Esophagus (tissue), 2 donors: ENCODE measurements around the gene PIGK. TPM values are rescaled to one million over a fixed set of nuclear protein-coding genes. Genes with fewer than 3 reads are reported as not detected.

Experiments used
- H3K27ac ChIP-seq, 2 donors: one replicate each; pipeline ENCODE4 v1.5.1; 2013; ENCODE audit warnings: low read depth in 2 of 2, mild to moderate bottlenecking in 2 of 2, inconsistent platforms in 1 of 2, low read length in 1 of 2, moderate library complexity in 1 of 2
- H3K27me3 ChIP-seq, 2 donors: one replicate each; pipeline ENCODE4 v1.6.1; 2013; ENCODE audit warnings: low read length in 2 of 2, control low read depth in 1 of 2, mild to moderate bottlenecking in 1 of 2; ENCODE audit not compliant: insufficient read depth in 2 of 2, control insufficient read depth in 1 of 2
- H3K36me3 ChIP-seq, 2 donors: one replicate each; pipeline ENCODE4 v1.6.1; 2013; ENCODE audit warnings: low read length in 1 of 2; ENCODE audit not compliant: control insufficient read depth in 2 of 2, insufficient read depth in 2 of 2
- H3K4me1 ChIP-seq, 2 donors: one replicate each; pipeline ENCODE4 v1.6.1; 2013; ENCODE audit warnings: low read length in 1 of 2; ENCODE audit not compliant: control insufficient read depth in 2 of 2, insufficient read depth in 2 of 2
- H3K4me3 ChIP-seq, 2 donors: one replicate each; pipeline ENCODE4 v1.5.1; 2013; ENCODE audit warnings: low read length in 2 of 2, mild to moderate bottlenecking in 2 of 2, low read depth in 1 of 2, moderate library complexity in 1 of 2
- H3K9me3 ChIP-seq, 2 donors: one replicate each; pipeline ENCODE4 v1.6.1; 2013; ENCODE audit warnings: mild to moderate bottlenecking in 2 of 2, low read depth in 1 of 2, low read length in 1 of 2, moderate library complexity in 1 of 2; ENCODE audit not compliant: control insufficient read depth in 2 of 2, insufficient read depth in 1 of 2
- WGBS, 2 donors: extraction: QIAGEN DNeasy Blood & Tissue Kit; methylation state at CpG; one replicate each; pipeline ENCODE4 v1.1.7; 2013; 5-methylcytosine and 5-hydroxymethylcytosine counted together
- polyA plus RNA-seq, 2 donors: library from polyadenylated mRNA; stranded (reverse); fragments of 200-250 nt; gene quantifications; one replicate each; pipeline ENCODE4 v1.2.3, GENCODE V29; 2013
- donor health status: healthy with polysubstance abuse.
- donor health status: Bipolar disorder and iron deficiency.

The PIGK gene
- polyA plus RNA-seq, 2 donors = 2.5 to 5.8 TPM

- Histone ChIP-seq H3K4me1 (no peaks in the 10 kb centered on the region), H3K36me3 (no peaks in the 10 kb centered on the region), H3K4me3 (no peak overlapping the region), H3K27ac (no peak overlapping the region), H3K9me3 (no peaks in the 10 kb centered on the region), H3K27me3 (no peaks in the 10 kb centered on the region)
- 72 to 74% methylated on average over 2 of the region's 2 CpGs for WGBS, 2 donors
These were observed 134.8 kb downstream of the PIGK start for GRCh38 chr1:77084457-77084856.

DNA sequence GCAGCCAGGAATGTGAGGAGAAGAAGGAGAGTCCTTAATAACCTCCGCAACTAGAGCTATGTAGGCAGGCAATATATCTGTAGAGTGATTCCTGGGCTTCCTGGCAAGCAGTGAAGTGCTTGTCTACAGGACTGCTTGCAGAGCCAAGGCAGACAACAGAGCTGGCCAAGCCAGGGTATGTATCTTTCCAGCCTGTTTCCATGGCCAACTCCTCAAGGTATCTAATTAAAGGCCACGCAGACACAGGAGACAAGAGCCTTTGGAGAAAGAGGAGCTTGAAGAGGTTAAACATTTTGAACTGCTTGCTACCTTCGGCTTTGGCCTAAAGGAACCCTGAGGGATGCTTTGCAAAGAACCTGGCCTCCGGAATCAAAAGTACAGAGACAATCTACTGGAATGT, 137.4 kb downstream of the PIGK start:
- Histone ChIP-seq H3K27ac (no peak overlapping the region), H3K4me1 (no peaks in the 10 kb centered on the region), H3K27me3 (no peaks in the 10 kb centered on the region), H3K9me3 (no peaks in the 10 kb centered on the region), H3K36me3 (no peaks in the 10 kb centered on the region), H3K4me3 (no peak overlapping the region)
- 64 to 77% methylated on average over 4 of the region's 4 CpGs for WGBS, 2 donors

DNA sequence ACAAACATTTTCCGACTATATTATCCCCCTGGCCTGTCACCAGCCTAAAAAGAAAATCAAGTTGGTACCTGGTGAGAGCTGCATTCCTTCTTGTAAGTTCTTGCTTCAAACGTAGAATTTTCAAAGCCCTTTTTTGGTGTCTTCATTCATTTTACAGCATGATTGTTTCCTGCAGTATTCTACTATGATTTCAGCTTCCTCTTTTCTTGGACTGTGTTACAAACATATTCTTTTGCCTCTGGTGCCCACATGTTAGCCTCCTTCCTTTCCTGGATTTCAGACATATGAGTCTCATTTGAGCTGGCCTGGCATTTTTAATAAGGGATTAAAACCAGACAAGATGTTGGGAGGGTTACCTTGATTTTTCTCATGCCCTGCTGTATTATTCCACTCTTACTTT, 142.5 kb downstream of the PIGK start:
- 41 to 57% methylated on average over 2 of the region's 2 CpGs for WGBS, 2 donors
- Histone ChIP-seq H3K4me3 (no peak overlapping the region), H3K27ac (no peak overlapping the region), H3K27me3 (no peaks in the 10 kb centered on the region), H3K9me3 (no peaks in the 10 kb centered on the region), H3K36me3 (no peaks in the 10 kb centered on the region), H3K4me1 (no peaks in the 10 kb centered on the region)

- Histone ChIP-seq H3K4me3 (no peak overlapping the region), H3K27me3 (no peaks in the 10 kb centered on the region), H3K27ac (no peak overlapping the region), H3K9me3 (no peaks in the 10 kb centered on the region), H3K4me1 (no peaks in the 10 kb centered on the region), H3K36me3 (no peaks in the 10 kb centered on the region)
- WGBS, 2 donors = 51 to 52% methylated on average over 2 of the region's 2 CpGs
These were observed 151.2 kb downstream of the PIGK start for GRCh38 chr1:77068013-77068412.

DNA sequence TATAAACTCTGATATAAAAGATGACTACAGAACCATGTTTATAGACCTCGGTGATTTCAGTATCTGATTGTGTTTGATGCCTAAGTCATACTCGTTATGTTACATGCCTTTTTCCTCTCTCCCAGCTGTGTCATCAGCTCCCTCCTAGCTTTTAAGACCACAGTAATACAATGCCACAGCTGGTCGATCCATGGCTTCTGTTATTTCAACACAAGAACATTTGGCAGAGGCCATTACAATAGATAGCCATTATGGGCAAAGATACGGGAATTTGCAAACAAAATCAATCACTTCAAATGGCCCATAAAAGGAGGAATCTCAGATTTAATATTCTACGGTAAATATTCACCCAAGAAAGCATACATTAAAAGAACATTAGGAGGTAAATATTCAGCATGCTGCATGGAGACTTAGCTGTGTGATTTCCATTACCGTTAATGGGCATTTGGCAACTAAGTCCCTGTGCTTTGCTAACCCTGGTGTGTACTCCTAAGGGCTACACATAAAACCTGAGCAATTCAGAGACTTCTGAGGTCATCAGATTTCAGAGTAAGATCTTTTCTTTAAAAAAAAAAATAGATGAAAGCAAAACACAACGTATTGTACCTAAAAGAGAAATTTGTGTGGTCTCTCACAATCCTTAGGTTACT, 153.4 kb downstream of the PIGK start:
- H3K27me3 ChIP-seq = no peaks in the 10 kb centered on the region
- H3K4me3 ChIP-seq = no peak overlapping the region
- no peak overlapping the region for H3K27ac ChIP-seq
- WGBS, 2 donors = 66 to 67% methylated on average over 7 of the region's 7 CpGs
- H3K36me3 ChIP-seq = no peaks in the 10 kb centered on the region
- no peaks in the 10 kb centered on the region for H3K9me3 ChIP-seq
- H3K4me1 ChIP-seq = no peaks in the 10 kb centered on the region

- H3K27ac ChIP-seq = no peak overlapping the region
- H3K9me3 ChIP-seq = no peaks in the 10 kb centered on the region
- no peaks in the 10 kb centered on the region for H3K27me3 ChIP-seq
- no peaks in the 10 kb centered on the region for H3K4me1 ChIP-seq
- no peaks in the 10 kb centered on the region for H3K36me3 ChIP-seq
- H3K4me3 ChIP-seq = no peak overlapping the region
- 61 to 81% methylated on average over 2 of the region's 2 CpGs for WGBS, 2 donors
These were observed 155.0 kb downstream of the PIGK start for GRCh38 chr1:77064246-77064645.

GRCh38 chr1:77063118-77063517, 156.1 kb downstream of the PIGK start:
- H3K4me1 ChIP-seq = no peaks in the 10 kb centered on the region
- no peak overlapping the region for H3K27ac ChIP-seq
- H3K27me3 ChIP-seq = no peaks in the 10 kb centered on the region
- H3K36me3 ChIP-seq = no peaks in the 10 kb centered on the region
- WGBS, 2 donors = 44 to 53% methylated on average over 4 of the region's 4 CpGs
- H3K4me3 ChIP-seq = no peak overlapping the region
- no peaks in the 10 kb centered on the region for H3K9me3 ChIP-seq

DNA sequence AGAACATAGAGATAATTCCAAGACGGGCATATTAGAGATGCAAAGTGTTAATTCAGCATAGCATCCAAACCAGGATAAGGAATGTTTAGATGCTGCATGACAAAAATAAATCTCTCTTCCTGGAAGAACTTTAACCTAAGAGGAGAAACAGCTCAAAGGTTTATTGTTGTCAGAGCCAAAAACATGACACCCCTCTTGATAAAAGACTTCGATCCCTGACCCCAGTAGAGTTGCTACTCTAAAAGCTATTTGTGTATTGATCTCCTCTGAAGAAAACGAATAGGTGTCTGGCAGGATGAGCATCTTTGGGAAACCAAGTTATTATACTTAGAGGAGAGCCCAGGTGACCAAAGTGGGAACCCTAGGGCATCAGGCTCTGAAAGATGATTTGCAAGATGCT, 158.1 kb downstream of the PIGK start:
- Histone ChIP-seq H3K36me3 (no peaks in the 10 kb centered on the region), H3K9me3 (no peaks in the 10 kb centered on the region), H3K4me1 (no peaks in the 10 kb centered on the region), H3K27ac (no peak overlapping the region), H3K27me3 (no peaks in the 10 kb centered on the region), H3K4me3 (no peak overlapping the region)
- 57 to 66% methylated on average over 3 of the region's 3 CpGs for WGBS, 2 donors

- H3K27me3 ChIP-seq = no peaks in the 10 kb centered on the region
- no peak overlapping the region for H3K4me3 ChIP-seq
- H3K9me3 ChIP-seq = no peaks in the 10 kb centered on the region
- H3K36me3 ChIP-seq = no peaks in the 10 kb centered on the region
- no peak overlapping the region for H3K27ac ChIP-seq
- no peaks in the 10 kb centered on the region for H3K4me1 ChIP-seq
- WGBS, 2 donors = 48 to 50% methylated on average over 5 of the region's 5 CpGs
These were observed 159.2 kb downstream of the PIGK start for GRCh38 chr1:77060000-77060399.

- no peak overlapping the region for H3K27ac ChIP-seq
- no peaks in the 10 kb centered on the region for H3K27me3 ChIP-seq
- no peak overlapping the region for H3K4me3 ChIP-seq
- 80 to 82% methylated on average over 7 of the region's 7 CpGs for WGBS, 2 donors
- no peaks in the 10 kb centered on the region for H3K36me3 ChIP-seq
- no peaks in the 10 kb centered on the region for H3K4me1 ChIP-seq
- no peaks in the 10 kb centered on the region for H3K9me3 ChIP-seq
These were observed 161.1 kb downstream of the PIGK start for GRCh38 chr1:77057994-77058585.
